NCI-H82 treated with DMSO at 0.1 percent for 48 hours (cell line): ENCODE results near the gene PEX11B.
A peak's percentile ranks its signal among the peaks of the same experiment; 100 is the strongest.
"Not testable (repeated sequence)": the region's sequence is repeated elsewhere in the genome, so short reads cannot be mapped to it uniquely, and the experiment has no call there.

Experiments
- DNase-seq: peaks from one replicate; lab custom pipeline; 2025; ENCODE audit not compliant: unreplicated experiment; lab: John Stamatoyannopoulos, UW

Gene PEX11B

DNA sequence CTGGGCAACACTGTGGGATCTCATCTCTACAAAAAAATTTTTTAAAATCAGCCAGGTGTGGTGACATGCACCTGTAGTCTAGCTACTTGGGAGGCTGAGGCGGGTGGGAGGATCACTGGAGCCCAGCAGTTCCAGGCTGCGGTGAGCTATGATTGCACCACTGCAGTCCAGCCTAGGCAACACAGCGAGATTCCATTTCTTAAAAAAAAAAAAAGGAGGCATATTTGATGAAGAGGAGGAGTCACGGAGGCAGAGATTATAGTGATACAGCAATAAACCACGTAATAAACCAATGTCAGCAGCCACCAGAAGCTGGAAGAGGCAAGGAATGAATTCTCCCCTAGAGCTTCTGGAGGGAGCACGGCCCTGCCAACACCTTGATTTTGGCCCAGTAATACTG, 35.3 kb upstream of the PEX11B start:
- no peak for DNase-seq

DNA sequence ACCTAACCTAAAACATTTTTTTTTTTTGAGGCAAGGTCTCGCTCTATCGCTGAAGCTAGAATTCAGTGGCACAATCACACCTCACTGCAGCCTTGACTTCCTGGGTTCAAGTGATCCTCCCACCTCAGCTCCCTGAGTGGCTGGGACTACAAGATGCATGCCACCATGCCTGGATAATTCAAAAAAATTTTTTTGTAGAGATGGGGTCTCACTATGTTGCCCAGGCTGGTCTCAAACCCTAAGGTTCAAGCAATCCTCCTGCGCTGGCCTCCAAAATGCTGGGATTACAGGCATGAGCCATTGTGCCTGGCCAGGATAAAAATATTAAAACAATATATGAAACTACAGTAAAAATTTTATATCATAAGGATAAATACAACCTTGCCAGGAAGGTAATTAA, 34.4 kb upstream of the PEX11B start:
- no peak for DNase-seq

DNA sequence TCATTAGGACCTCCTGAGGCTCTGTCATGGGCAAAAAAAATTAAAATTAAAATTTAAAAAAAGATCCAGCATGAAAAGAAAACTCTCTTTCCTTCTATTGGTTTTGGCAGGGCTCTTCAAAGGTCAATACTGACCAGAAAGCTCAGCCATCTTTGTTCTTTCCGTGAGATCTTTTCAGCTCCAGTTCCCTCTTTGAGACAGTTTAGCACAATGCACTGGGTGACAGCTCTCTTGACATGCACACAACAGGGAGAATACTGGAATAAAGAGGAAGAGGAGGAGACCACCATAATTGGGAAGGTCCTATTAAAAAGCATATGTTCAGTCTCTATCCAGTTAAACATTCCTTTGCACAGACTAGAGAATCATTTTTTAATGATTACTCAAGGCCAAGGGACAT, 33.0 kb upstream of the PEX11B start:
- DNase-seq: no peak

DNA sequence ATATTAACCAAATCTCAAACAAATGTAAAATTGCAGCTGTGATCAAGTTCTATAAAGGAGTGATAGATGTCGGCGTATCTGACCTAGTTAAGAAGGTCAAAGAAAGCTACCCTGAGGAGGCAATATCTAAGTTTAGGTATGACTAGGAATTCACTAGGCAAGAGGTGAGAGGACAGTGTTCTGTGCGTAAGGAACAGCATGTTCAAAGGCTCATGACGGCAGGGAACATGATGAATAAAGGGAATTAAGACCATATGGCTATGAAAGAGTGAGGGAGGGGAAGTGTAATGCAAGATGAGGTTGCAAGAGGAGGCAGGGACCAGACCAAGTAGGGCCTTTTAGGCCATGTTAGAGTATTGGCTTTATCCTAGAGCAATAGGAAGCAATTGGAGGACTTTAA, 30.7 kb upstream of the PEX11B start:
- peak; percentile 55 for DNase-seq

DNA sequence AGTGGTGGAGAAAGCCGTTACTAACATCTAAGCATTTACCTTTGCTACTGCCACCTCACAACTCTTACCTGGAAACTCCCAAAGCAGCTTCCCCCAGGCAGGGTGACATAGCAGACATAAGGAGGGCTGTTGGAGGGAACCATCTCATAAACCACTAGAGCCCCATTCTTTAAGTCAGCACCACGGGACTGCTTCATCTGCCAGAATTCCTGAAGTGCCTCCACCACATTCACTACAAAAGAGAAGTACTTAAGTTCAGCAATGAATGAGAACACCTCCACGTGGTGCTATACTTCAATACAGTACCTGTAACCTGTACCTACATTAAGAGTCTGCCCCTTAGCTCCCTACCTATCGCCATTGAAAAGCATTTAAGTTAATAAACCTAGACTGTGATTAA, 29.0 kb upstream of the PEX11B start:
- no peak for DNase-seq

DNA sequence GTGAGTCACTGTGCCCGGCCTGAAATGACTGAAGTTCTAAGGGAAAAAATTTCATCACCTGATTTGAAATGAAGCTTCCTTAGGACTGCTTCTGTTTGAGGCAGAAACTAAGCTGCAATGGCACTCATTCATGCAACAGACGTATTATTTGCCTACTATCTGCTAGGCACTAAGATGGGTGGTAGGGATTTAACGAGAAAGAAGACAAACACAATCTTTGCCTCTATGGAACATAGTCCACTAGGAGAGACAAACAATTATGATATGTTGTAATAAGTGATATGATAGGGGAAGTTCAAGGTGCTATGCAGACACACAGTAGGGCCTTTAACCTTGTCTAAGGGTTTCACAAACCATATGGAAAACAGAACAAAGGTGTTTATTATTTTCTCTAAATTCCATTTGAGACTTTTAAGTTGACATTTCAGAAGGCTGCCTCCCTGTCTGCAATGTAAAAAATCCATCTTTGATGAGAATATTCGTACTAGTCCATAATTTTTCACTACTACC, 28.0 kb upstream of the PEX11B start:
- DNase-seq: no peak

DNA sequence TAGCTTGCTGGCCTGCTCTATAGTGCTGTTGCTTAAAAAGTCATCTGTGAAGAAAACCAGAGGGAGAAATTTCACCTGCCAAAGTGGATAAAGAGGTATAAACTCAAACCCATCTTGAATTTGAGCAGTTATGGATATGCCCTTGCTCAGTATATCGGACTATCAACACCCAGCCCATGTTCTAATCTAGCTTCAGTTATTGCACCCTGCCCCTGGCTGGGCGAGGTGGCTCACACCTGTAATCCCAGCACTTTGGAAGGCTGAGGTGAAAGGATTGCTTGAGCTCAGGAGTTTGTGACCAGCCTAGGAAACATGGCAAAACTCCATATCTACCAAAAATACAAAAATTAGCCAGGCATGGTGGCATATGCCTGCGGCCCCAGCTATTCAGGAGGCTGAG, 26.0 kb upstream of the PEX11B start:
- no peak for DNase-seq

DNA sequence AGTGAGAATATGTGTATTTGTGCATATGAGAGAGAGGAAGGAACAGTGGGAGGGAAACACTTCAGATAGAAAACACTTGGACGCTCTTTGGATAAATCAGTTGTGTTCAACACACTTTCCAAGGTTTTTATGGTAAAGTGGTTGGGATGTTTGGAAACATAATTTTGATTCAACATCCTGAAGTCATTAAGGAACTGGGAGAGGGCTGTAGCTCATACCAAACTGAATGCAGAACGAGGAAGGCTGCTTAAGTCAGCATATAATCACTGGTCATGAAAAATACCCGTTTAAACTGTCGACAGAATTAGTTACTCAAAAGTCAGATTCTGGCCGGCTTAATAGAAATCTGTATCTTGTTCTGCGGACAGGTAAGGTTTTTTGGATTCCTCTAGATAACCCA, 24.4 kb upstream of the PEX11B start:
- DNase-seq: no peak

DNA sequence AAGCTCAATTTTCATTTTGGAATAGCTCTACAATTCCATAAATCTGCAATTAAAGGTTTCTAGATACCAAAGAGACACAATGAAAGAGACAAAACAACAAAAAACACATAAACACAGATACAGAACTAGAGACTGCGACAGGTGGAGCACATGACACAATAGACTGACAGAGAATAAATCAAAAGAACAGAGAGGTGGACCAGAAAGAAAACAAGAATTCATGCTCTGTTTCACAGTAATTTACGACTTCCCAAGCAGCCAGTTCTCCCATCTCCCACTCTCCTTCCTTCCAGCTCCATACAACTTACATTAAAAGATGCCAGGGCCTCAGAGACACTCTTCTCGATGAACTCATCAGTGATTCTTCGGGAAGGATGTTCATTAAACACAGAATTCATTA, 23.9 kb upstream of the PEX11B start:
- no peak for DNase-seq

DNA sequence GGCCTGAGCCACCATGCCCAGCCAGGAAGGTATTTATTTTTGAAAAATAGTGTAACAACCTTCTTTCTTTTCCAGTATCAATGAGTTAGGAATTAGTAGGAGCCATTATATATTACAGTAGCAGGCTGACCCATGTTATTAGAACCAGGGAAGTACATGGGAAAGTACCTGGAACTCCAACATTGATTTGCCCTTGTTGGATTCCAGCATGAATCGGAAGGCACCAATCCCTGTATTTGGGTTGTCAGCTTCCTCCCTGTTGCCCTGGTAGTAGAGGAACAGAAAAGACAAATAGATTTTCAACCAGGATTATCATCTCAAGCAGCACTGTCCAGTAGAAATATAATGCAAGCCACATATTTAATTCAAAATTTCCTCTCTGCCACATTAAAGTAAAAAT, 18.9 kb upstream of the PEX11B start:
- no peak for DNase-seq

DNA sequence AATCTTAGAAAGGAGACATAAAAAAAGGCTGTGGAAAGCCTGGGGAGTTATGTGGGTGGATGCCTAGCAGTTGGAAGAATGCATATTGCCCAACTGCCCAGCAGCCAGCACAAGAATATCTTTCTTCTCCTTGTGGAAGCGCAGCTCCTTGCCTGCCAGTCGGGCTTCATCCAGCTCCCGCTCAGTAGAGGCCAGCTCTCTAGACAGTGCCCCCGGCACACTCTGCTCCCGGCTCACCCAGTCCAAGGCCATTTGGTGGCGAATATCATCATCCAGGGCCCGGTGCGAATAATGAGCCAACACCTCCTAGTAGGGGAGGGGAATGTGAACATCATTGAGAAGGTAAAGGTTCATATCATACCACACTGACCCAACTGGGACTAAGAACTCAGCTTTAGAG, 17.7 kb upstream of the PEX11B start:
- no peak for DNase-seq

DNA sequence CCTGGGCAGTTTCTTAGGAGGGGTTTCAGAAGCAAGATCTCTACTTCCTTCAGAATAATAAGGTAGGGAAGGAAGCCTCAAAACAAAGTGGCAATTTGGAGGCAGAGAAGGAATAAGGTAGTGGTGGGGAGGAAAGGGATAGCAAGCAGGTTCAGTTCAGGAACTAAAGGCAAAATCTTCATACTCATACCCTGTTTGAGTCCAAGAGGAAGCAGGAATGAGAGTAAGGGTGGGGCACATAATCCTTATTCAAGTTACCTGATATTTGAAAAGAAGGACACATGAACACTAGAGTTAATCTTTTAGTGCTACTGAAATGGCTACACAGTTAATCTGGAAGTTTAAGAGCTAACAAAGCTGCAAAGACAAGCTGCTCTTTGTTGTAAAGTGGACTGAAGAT, 17.2 kb upstream of the PEX11B start:
- DNase-seq: no peak

DNA sequence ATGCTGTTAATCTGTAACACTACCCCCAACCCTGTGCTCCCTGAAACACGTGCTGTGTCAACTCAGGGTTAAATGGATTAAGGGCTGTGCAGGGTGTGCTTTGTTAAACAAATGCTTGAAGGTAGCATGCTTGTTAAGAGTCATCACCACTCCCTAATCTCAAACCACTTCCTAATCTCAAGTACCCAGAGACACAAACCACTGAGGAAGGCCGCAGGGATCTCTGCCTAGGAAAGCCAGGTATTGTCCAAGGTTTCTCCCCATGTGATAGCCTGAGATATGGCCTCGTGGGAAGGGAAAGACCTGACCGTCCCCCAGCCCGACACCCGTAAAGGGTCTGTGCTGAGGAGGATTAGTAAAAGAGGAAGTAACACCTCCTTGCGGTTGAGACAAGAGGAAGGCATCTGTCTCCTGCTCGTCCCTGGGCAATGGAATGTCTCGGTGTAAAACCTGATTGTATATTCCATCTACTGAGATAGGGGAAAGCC, 14.0 kb upstream of the PEX11B start:
- DNase-seq: peak; percentile 67

DNA sequence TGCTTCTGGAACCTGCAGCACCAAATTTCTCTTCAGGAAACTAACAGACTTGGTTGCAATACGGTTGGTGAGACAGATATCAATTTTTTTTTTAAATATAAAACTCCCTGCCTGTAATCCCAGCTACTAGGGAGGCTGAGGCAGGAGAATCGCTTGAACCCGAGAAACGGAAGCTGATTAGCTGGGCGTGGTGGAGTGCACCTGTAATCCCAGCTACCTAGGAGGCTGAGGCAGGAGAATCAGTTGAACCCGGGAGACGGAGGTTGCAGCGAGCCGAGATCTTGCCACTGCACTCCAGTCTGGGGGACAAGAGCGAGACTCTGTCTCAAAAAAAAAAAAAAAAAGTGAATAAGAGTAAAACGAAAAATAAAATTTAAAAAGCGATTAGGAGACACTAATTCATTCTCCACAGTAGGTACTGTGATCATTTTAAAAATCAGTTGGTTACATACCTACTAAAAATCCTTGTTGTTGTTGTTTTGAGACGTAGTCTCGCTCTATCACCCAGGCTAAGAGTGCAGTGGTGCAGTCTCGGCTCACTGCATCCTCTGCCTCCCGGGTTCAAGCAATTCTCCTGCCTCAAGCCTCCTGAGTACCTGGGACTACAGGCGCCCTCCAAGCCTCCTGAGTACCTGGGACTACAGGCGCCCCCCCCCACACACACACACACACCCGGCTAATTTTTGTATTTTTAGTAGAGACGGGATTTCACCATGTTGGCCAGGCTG, 9.6 kb upstream of the PEX11B start:
- DNase-seq: no peak

DNA sequence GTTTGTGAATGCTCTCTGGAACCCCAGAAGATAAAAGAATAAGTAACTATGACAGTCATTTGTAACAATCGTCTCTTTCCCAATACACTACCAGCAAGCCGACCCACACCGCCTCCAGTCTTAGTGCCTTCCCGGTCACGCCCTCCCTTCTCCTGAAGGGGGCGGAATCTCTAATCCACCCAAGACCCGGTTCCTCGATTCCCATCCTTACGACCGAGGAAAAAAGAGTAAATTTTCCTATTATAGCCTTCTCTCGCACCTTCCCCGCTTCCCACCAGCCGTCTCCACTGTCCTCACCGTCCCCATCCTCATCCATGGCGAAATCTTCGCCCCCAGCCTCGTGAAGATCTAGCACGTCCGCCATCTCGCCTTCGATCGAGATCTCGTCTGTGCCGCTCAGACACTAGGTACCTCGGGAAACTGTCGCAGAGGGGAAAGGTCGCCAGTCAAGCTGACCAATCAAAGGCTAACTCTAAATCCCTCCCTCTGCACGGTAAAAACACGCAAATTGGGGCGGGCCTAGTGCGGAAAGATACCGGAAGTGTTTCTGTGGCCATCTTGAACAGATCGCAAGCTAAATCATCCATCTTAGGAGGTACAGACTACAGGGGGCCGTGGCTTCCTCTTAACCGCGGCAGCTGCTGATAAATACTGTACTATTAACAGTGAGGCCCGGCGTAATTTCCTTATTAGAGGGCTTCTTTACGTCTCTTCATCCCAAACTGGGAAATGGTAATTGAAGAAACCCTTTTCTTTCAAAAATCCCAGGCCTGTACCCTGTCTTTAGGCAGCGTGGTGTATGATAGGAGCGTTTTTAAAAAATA, 8.8 kb upstream of the PEX11B start, which contains the start of gene RBM8A:
Gene RBM8A (minus strand): TSS at position 422 of the 824 bp plus-strand sequence. CDS start 58 bp downstream, at position 364.
- peak; percentile 99 for DNase-seq

DNA sequence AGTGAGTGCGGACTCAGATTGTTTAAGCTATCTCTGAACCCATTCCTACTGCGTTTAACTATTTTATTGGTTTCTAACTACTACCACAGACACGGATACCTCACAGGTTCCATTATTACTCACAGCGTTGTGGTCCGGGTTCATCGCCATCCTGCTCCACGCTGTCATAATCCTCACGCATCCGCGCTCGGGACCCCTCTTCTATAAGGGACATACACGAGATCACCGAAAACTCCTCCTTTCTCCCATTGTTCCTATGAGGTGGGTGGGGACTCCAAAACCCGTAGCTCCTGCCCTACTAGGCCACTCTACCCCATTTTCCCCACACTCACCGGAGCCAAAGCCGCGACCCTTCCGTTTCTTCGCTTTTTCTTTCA, 8.2 kb upstream of the PEX11B start:
- no peak for DNase-seq

DNA sequence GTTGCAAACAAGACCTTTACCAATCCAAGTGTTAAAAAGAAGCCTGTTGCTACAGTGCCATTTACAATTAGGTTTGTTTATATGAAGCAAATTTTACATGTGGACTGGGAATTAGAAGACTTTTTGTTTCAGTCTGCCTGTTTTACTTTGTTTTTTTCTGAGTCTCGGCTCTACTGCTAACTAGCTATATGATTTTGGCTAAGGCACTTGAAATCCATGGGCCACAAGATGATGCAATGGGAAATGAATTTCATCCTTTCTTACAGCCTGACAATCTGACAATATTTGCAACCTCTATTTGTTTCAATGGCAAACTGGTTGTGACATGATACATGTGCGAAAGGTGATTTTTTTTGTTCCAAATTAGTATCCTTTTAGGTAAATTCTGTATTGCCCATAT, 3.7 kb upstream of the PEX11B start:
- no peak for DNase-seq

DNA sequence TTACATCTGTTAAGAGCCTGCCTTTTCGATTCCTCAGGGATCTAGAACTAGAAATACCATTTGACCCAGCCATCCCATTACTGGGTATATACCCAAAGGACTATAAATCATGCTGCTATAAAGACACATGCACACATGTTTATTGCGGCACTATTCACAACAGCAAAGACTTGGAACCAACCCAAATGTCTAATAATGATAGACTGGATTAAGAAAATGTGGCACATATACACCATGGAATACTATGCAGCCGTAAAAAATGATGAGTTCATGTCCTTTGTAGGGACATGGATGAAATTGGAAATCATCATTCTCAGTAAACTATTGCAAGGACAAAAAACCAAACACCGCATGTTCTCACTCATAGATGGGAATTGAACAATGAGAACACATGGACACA, 1.8 kb upstream of the PEX11B start:
- not testable (repeated sequence) for DNase-seq

DNA sequence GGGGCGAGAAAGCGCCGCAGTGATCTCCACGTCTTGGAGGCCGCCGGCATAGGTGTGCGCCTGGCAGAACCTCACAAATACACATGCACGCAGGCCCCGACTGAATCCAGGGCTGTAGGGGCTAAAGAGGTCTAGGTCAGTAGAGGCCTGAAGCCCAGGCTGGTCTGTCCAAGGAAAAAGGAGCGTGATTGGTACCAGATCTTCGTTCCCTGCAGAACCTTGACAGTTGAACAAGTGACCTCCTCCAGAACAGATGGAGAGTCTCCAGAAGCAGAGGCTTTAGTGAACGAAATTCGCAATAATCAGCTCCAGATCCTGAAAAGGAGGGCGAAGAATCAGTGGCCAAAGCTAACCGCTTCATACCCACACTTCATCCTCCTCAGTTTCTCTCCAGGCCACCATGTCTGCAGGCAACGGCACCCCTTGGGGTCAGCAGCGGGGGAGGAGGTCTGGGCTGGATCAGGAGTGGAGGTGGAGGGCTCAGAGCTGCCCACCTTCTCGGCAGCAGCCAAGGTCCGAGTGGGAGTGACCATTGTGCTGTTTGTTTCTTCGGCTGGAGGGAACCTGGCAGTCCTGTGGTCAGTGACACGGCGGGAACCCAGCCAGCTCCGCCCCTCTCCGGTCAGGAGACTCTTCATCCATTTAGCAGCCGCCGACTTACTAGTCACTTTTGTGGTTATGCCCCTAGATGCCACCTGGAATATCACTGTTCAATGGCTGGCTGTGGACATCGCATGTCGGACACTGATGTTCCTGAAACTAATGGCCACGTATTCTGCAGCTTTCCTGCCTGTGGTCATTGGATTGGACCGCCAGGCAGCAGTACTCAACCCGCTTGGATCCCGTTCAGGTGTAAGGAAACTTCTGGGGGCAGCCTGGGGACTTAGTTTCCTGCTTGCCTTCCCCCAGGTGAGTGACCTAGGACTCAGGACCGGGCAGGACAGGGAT, 749 bp upstream of the PEX11B start:
- no peak for DNase-seq

DNA sequence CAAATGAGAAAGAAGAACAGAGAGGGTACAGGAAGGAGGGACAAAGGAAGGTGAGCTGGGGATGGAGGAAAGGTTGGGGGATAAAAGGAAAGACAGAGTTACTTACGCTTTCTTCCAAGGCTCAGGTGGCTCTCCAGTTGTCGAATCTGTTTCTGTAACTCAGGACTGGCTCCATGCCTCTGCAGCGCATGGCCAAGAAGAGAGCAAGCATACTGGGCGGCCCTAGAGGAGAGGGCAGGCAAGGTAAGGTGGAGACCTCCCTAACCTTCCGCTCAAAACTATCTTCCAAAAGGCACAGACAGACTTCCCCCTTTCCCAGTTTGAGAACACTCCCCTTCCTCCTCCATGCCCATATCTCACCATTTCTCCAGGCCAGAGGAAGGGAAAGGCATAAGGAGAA, 922 bp downstream of the PEX11B start:
- DNase-seq: no peak

DNA sequence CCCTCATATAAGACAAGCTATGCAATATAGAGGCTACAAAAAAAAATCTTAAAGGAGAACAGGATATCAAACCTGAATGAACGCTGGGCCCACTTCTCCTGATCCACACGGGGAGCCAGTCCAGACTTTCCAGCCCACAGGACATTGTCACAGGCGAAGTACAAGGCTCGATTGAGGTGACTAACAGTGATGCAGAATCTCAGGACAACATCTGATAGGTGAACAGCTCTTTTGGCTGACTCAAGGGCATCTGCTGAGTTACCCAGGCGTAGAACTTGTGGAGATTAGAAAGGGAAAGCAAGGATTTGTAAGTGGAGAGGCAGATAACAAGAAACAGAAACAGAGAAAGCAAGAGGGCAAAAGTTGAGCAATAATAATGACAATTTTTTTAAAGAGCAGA, 1.8 kb downstream of the PEX11B start:
- DNase-seq: no peak
